ENCODE measurements around the gene HPS3. TPM values are rescaled to one million over a fixed set of nuclear protein-coding genes. Genes with fewer than 3 reads are reported as not detected.
A peak's percentile ranks its signal among the peaks of the same experiment; 100 is the strongest.
"Not testable (repeated sequence)": the region's sequence is repeated elsewhere in the genome, so short reads cannot be mapped to it uniquely, and the experiment has no call there.

The HPS3 gene
- total RNA-seq, 1 experiment from 2014 or later = 33.9 TPM

- no peak for DNase-seq (ENCODE audit: low read depth, low spot score)
- in situ Hi-C loops (cut with HindIII; ENCODE audit: low pct_unique_long_range_greater_than_20kb, low sequenced_read_pairs) = no loop called here
These were observed 85.3 kb downstream of the HPS3 start for GRCh38 chr3:149214702-149215101.

- DNase-seq (ENCODE audit: low read depth, low spot score) = no peak
- in situ Hi-C loops (cut with HindIII; ENCODE audit: low pct_unique_long_range_greater_than_20kb, low sequenced_read_pairs) = no loop called here
These were observed 86.1 kb downstream of the HPS3 start for GRCh38 chr3:149215515-149215914.

GRCh38 chr3:149216193-149216869 lies 86.9 kb downstream of the HPS3 start:
- in situ Hi-C loops (cut with HindIII; ENCODE audit: low pct_unique_long_range_greater_than_20kb, low sequenced_read_pairs) = no loop called here
- peak; percentile 15 for DNase-seq (ENCODE audit: low read depth, low spot score)

GRCh38 chr3:149217347-149217746 lies 87.9 kb downstream of the HPS3 start:
- DNase-seq (ENCODE audit: low read depth, low spot score) = no peak
- in situ Hi-C loops (cut with HindIII; ENCODE audit: low pct_unique_long_range_greater_than_20kb, low sequenced_read_pairs) = no loop called here

GRCh38 chr3:149219380-149220121 lies 90.1 kb downstream of the HPS3 start:
- in situ Hi-C loops (cut with HindIII; ENCODE audit: low pct_unique_long_range_greater_than_20kb, low sequenced_read_pairs); DNase-seq (ENCODE audit: low read depth, low spot score): not testable (repeated sequence)

GRCh38 chr3:149221783-149222517 lies 92.5 kb downstream of the HPS3 start, which contains the start of gene CP:
Gene CP, minus strand, starts transcription at chr3:149221829. Its CDS starts 37 bp downstream, at chr3:149221792.
- in situ Hi-C loops (cut with HindIII; ENCODE audit: low pct_unique_long_range_greater_than_20kb, low sequenced_read_pairs) = no loop called here
- DNase-seq (ENCODE audit: low read depth, low spot score) = peak; percentile 61

Small RNA genes lying within 50 kb of the gene (small RNA-seq; reads per million reads assigned to genes)
- 0 reads per million in 2 experiments for gene RF00019

Other genes starting within 250 kb of the HPS3 start
- gene GYG1, start 138.1 kb upstream of the HPS3 start, total RNA-seq (2014; rRNA removed; shearing (Covaris generic)) = 35.0 and 35.3 TPM in 2 replicates
- 78.6 and 82.0 TPM in 2 replicates for gene HLTF, start 43.1 kb upstream of the HPS3 start, total RNA-seq (2014; rRNA removed; shearing (Covaris generic))
- gene CP, start 92.2 kb downstream of the HPS3 start, total RNA-seq (2014; rRNA removed; shearing (Covaris generic)) = 0.43 and 0.53 TPM in 2 replicates
- gene TM4SF18, start 204.0 kb downstream of the HPS3 start, total RNA-seq (2014; rRNA removed; shearing (Covaris generic)) = 66.3 and 72.6 TPM in 2 replicates
- 60.2 and 65.0 TPM in 2 replicates for gene TM4SF1, start 248.0 kb downstream of the HPS3 start, total RNA-seq (2014; rRNA removed; shearing (Covaris generic))

Data from SK-MEL-5 (cell line).